NCI-H2227 (cell line): Measurements from ENCODE around the gene OPRD1.
"Not testable (repeated sequence)": the region's sequence is repeated elsewhere in the genome, so short reads cannot be mapped to it uniquely, and the experiment has no call there.

Experiments
- DNase-seq: peaks from one replicate; lab custom pipeline; 2025; ENCODE audit not compliant: unreplicated experiment; lab: John Stamatoyannopoulos, UW

OPRD1 gene

GRCh38 chr1:28811766-28812668 is at the start of gene OPRD1:
OPRD1 (plus strand) TSS chr1:28812170; CDS start chr1:28812384, 214 bp downstream.
- DNase-seq: peak; percentile 58

- no peak for DNase-seq
Measured at GRCh38 chr1:28766532-28767183, 45.3 kb upstream of the OPRD1 start.

GRCh38 chr1:28770601-28771165 is 41.3 kb upstream of the OPRD1 start:
- DNase-seq: no peak

GRCh38 chr1:28771921-28772320 is 40.0 kb upstream of the OPRD1 start:
- not testable (repeated sequence) for DNase-seq

- no peak for DNase-seq
Measured at GRCh38 chr1:28773105-28773504, 38.9 kb upstream of the OPRD1 start.

GRCh38 chr1:28775121-28775942 is 36.6 kb upstream of the OPRD1 start:
- DNase-seq: peak; percentile 85

- DNase-seq: no peak
Measured at GRCh38 chr1:28776341-28776740, 35.6 kb upstream of the OPRD1 start.

- no peak for DNase-seq
Measured at GRCh38 chr1:28778021-28778420, 33.9 kb upstream of the OPRD1 start.

GRCh38 chr1:28779751-28780408 is 32.1 kb upstream of the OPRD1 start:
- no peak for DNase-seq

- DNase-seq: no peak
Measured at GRCh38 chr1:28781305-28781704, 30.7 kb upstream of the OPRD1 start.

- DNase-seq: no peak
Measured at GRCh38 chr1:28782011-28782410, 30.0 kb upstream of the OPRD1 start.

- DNase-seq: no peak
Measured at GRCh38 chr1:28783363-28783762, 28.6 kb upstream of the OPRD1 start.

GRCh38 chr1:28789412-28789811 is 22.6 kb upstream of the OPRD1 start:
- no peak for DNase-seq

- DNase-seq: no peak
Measured at GRCh38 chr1:28789816-28790215, 22.2 kb upstream of the OPRD1 start.

- no peak for DNase-seq
Measured at GRCh38 chr1:28790377-28791035, 21.5 kb upstream of the OPRD1 start.

- DNase-seq: not testable (repeated sequence)
Measured at GRCh38 chr1:28791929-28792328, 20.0 kb upstream of the OPRD1 start.

GRCh38 chr1:28792644-28793121 is 19.3 kb upstream of the OPRD1 start:
- no peak for DNase-seq

- DNase-seq: not testable (repeated sequence)
Measured at GRCh38 chr1:28794582-28794981, 17.4 kb upstream of the OPRD1 start.

GRCh38 chr1:28796352-28797211 is 15.4 kb upstream of the OPRD1 start:
- no peak for DNase-seq
